CD14-positive monocyte (primary cell): ENCODE data around the gene FOXL2NB. TPM values are rescaled to one million over a fixed set of nuclear protein-coding genes. Genes with fewer than 3 reads are reported as not detected.

Experiments used
- DNase-seq, 3 donors: peaks; one replicate each; pipeline ENCODE4 v3.0.0-alpha.2; 2011 to 2022
- H2AFZ ChIP-seq: 2 replicates; pipeline ENCODE4 v1.6.0; 2012; ENCODE audit warnings: mild to moderate bottlenecking, low read depth, low read length, inconsistent platforms; ENCODE audit not compliant: insufficient read depth, poor library complexity, severe bottlenecking
- H3K27ac ChIP-seq, 2 donors: 1 replicate in 1 of 2; 2 replicates in 1 of 2; pipeline ENCODE4 v1.5.1; 2012 to 2013; ENCODE audit warnings: low read length in 2 of 2, control low read depth in 1 of 2, inconsistent platforms in 1 of 2, low read depth in 1 of 2, mild to moderate bottlenecking in 1 of 2
- H3K27me3 ChIP-seq, 2 donors: one replicate each; pipeline versions ENCODE4 v1.6.0 to v1.6.1; 2011 to 2013; ENCODE audit warnings: low read length in 2 of 2; ENCODE audit not compliant: control insufficient read depth in 2 of 2, insufficient read depth in 2 of 2
- H3K36me3 ChIP-seq, 2 donors: replicated peaks in 1 of 2; 1 replicate in 1 of 2; 2 replicates in 1 of 2; pipeline versions ENCODE4 v1.5.1 to v1.6.1; 2012 to 2013; ENCODE audit warnings: low read length in 2 of 2, control low read depth in 1 of 2, inconsistent platforms in 1 of 2, mild to moderate bottlenecking in 1 of 2; ENCODE audit not compliant: insufficient read depth in 2 of 2, control insufficient read depth in 1 of 2
- H3K4me1 ChIP-seq, 2 donors: 1 replicate in 1 of 2; 2 replicates in 1 of 2; pipeline versions ENCODE4 v1.5.1 to v1.6.1; 2012 to 2013; ENCODE audit warnings: low read length in 2 of 2, control low read depth in 1 of 2, inconsistent platforms in 1 of 2, mild to moderate bottlenecking in 1 of 2, moderate library complexity in 1 of 2; ENCODE audit not compliant: insufficient read depth in 2 of 2, control insufficient read depth in 1 of 2
- H3K4me2 ChIP-seq: replicated peaks from 2 replicates; pipeline ENCODE3; 2012; ENCODE audit warnings: low read length, moderate library complexity, mild to moderate bottlenecking; ENCODE audit not compliant: poor library complexity, severe bottlenecking; ENCODE audit errors: extremely low read depth
- H3K4me3 ChIP-seq, 3 experiments: fragments of 200-600 bp in 1 of 3; sonication (generic) in 1 of 3; replicated peaks in 1 of 3; 1 replicate in 2 of 3; 2 replicates in 1 of 3; pipeline ENCODE4 v1.5.1; 2011 to 2013; ENCODE audit warnings: low read length in 3 of 3, mild to moderate bottlenecking in 3 of 3, control low read depth in 2 of 3, low read depth in 2 of 3, inconsistent platforms in 1 of 3, moderate library complexity in 1 of 3
- H3K79me2 ChIP-seq: 2 replicates; pipeline ENCODE4 v1.6.0; 2012; ENCODE audit warnings: mild to moderate bottlenecking, control low read depth, inconsistent platforms, low read length, moderate library complexity; ENCODE audit not compliant: insufficient read depth
- H3K9ac ChIP-seq: 2 replicates; pipeline ENCODE4 v1.6.0; 2017; ENCODE audit warnings: low read length, mild to moderate bottlenecking; ENCODE audit not compliant: insufficient read depth, poor library complexity, severe bottlenecking
- H3K9me3 ChIP-seq, 2 donors: replicated peaks in 1 of 2; 1 replicate in 1 of 2; 2 replicates in 1 of 2; pipeline versions ENCODE4 v1.5.1 to v1.6.1; 2012 to 2013; ENCODE audit warnings: low read length in 2 of 2, control low read depth in 1 of 2; ENCODE audit not compliant: control insufficient read depth in 1 of 2, insufficient read depth in 1 of 2
- H4K20me1 ChIP-seq: 2 replicates; pipeline ENCODE4 v1.6.0; 2012; ENCODE audit warnings: mild to moderate bottlenecking, low read length, control low read depth, moderate library complexity; ENCODE audit not compliant: insufficient read depth
- H3K27ac Mint-ChIP-seq, 7 donors: one replicate each; pipeline ENCODE4 v1.8.0; 2020; ENCODE audit warnings: mild to moderate bottlenecking in 7 of 7, mixed read lengths in 7 of 7, moderate library complexity in 6 of 7, inconsistent platforms in 2 of 7
- H3K27me3 Mint-ChIP-seq, 3 donors: one replicate each; pipeline ENCODE4 v1.8.0; 2021 to 2022; ENCODE audit warnings: low read depth in 3 of 3, mild to moderate bottlenecking in 3 of 3, mixed read lengths in 3 of 3, moderate library complexity in 3 of 3, inconsistent platforms in 1 of 3
- H3K36me3 Mint-ChIP-seq, 2 donors: one replicate each; pipeline ENCODE4 v1.8.0; 2020; ENCODE audit warnings: mixed read lengths in 2 of 2, inconsistent platforms in 1 of 2, mild to moderate bottlenecking in 1 of 2
- H3K4me1 Mint-ChIP-seq: one replicate; pipeline ENCODE4 v1.8.0; 2020; ENCODE audit warnings: mild to moderate bottlenecking, mixed read lengths
- H3K4me3 Mint-ChIP-seq, 2 donors: one replicate each; pipeline ENCODE4 v1.8.0; 2020; ENCODE audit warnings: mild to moderate bottlenecking in 2 of 2, mixed read lengths in 2 of 2, moderate library complexity in 1 of 2
- H3K9me3 Mint-ChIP-seq, 7 donors: one replicate each; pipeline ENCODE4 v1.8.0; 2020 to 2022; ENCODE audit warnings: mixed read lengths in 7 of 7, mild to moderate bottlenecking in 6 of 7, moderate library complexity in 6 of 7, inconsistent platforms in 2 of 7
- WGBS: methylation state at CpG from one replicate; pipeline ENCODE4 v1.1.5; 2013; ENCODE audit warnings: missing lambda C conversion rate; ENCODE audit not compliant: insufficient coverage; 5-methylcytosine and 5-hydroxymethylcytosine counted together
- intact Hi-C, 2 donors: fragments of 100-400 bp; cut with micrococcal nuclease; formaldehyde crosslinking; loops; one replicate each; pipeline versions ENCODE4 v1.15.0 to v1.15.1; 2023
- polyA plus RNA-seq, 3 donors: library from polyadenylated mRNA; depleted of rRNA in 1 of 3; unstranded in 2 of 3; stranded (reverse) in 1 of 3; fragments of 300-500 nt in 2 of 3; fragments of >200 nt in 1 of 3; fragmentation: Illumina TruSeq in 2 of 3; gene quantifications; 1 replicate in 2 of 3; 2 replicates in 1 of 3; pipeline ENCODE4 v1.2.3, GENCODE V29; 2012 to 2021
- TF ChIP-seq, protein P1 (sequence below): fragments of 200-600 bp; IDR thresholded peaks from one replicate; pipeline ENCODE4 v1.8.0; 2022; ENCODE audit warnings: antibody characterized with exemption, mild to moderate bottlenecking

The FOXL2NB gene
- polyA plus RNA-seq, 3 donors = not detected

DNA sequence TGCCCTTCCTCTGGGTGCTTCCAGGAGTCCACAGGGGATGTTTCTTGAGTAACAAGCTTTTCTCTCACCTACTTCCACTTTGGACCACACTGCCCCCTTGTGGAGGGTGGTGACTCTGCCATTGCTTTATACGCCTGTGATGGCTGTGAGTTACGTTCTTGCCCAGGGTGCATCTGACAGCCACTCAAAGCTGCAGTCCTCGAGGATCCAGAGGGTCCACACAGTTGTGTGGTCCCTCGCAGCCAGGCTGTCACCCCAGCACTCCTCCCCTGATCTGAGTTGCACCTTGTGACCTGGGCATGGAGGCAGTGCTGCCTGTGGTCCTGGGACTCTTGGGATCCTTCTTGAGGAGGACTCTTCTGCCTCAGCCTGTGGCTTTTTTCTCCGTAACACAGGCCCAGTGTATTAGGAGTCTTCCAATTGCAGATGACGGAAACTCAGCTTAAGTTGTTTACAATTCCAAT lies 23.5 kb upstream of the FOXL2NB start:
- Mint-ChIP-seq H3K27me3 (peaks cover 5 to 7% (median 6%) of the 10 kb centered on the region in 3 donors), H3K36me3 (no peaks in the 10 kb centered on the region), H3K27ac (peak overlapping the region in 1 of 7 donors; percentile 18), H3K4me3 (no peak overlapping the region), H3K9me3 (no peaks in the 10 kb centered on the region), H3K4me1 (peaks cover 6% of the 10 kb centered on the region)
- TF ChIP-seq, protein P1, sequence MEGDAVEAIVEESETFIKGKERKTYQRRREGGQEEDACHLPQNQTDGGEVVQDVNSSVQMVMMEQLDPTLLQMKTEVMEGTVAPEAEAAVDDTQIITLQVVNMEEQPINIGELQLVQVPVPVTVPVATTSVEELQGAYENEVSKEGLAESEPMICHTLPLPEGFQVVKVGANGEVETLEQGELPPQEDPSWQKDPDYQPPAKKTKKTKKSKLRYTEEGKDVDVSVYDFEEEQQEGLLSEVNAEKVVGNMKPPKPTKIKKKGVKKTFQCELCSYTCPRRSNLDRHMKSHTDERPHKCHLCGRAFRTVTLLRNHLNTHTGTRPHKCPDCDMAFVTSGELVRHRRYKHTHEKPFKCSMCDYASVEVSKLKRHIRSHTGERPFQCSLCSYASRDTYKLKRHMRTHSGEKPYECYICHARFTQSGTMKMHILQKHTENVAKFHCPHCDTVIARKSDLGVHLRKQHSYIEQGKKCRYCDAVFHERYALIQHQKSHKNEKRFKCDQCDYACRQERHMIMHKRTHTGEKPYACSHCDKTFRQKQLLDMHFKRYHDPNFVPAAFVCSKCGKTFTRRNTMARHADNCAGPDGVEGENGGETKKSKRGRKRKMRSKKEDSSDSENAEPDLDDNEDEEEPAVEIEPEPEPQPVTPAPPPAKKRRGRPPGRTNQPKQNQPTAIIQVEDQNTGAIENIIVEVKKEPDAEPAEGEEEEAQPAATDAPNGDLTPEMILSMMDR = peak; percentile 87
- no peaks in the 10 kb centered on the region for H4K20me1 ChIP-seq
- no peaks in the 10 kb centered on the region for H3K9me3 ChIP-seq
- peak; percentile 79 to 83 (median 83) for DNase-seq
- 3% methylated on average over 4 of the region's 6 CpGs for WGBS
- intact Hi-C loops = loop anchor here (5.0 to 10.0 kb wide), 6 partner anchors 226 to 859 kb away; no protein-coding TSS in a partner anchor
- H3K27me3 ChIP-seq = peaks cover 0 to 10% of the 10 kb centered on the region in 2 donors
- no peak overlapping the region for H3K4me3 ChIP-seq
- H3K27ac ChIP-seq = no peak overlapping the region
- H3K4me1 ChIP-seq = no peaks in the 10 kb centered on the region
- H3K36me3 ChIP-seq = no peaks in the 10 kb centered on the region
- H3K4me2 ChIP-seq = no peak overlapping the region
- H3K79me2 ChIP-seq = no peaks in the 10 kb centered on the region
- H2AFZ ChIP-seq = peak overlapping the region; percentile 60
- no peak overlapping the region for H3K9ac ChIP-seq

DNA sequence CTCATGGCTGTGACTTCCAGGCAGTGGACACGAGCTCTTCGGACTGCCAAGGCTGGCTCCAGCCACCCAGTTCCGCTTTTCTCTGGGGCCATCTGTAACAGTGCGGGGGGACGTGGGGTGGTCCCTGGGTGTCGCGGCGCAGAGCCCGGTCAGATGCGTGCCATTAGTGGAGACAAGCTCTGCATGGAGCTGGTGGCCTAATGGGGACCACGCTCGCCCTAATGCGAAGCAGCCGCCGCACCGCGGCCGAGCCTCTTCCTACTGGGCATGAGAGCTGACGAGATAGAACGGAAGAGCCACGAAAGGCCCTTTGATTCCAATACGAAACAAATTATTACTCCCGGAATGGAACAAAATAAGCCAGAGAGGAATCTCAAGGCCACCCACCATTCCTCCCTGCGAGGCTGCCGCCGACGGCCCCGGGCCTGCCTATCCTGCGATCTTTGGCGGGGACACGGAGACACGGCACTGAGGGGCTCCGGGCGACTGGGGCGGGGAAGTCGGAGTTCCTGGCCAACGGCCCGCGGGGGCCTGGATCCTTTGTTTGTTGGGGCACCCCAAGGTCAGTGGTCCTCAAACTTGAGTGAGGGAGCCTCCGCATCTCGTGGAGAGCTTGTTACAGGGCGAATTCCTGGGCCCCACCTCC lies 18.2 kb upstream of the FOXL2NB start:
- no peaks in the 10 kb centered on the region for H3K36me3 ChIP-seq
- Mint-ChIP-seq H3K4me3 (no peak overlapping the region), H3K27me3 (peaks cover 20 to 36% (median 27%) of the 10 kb centered on the region in 3 donors), H3K9me3 (no peaks in the 10 kb centered on the region), H3K36me3 (no peaks in the 10 kb centered on the region), H3K27ac (no peak overlapping the region), H3K4me1 (no peaks in the 10 kb centered on the region)
- no peaks in the 10 kb centered on the region for H4K20me1 ChIP-seq
- no peaks in the 10 kb centered on the region for H3K4me1 ChIP-seq
- no peaks in the 10 kb centered on the region for H3K9me3 ChIP-seq
- WGBS = 96% methylated on average over 40 of the region's 42 CpGs
- H3K9ac ChIP-seq = no peak overlapping the region
- TF ChIP-seq, protein P1 = no peak
- H3K27me3 ChIP-seq = peaks cover 0 to 17% of the 10 kb centered on the region in 2 donors
- no peaks in the 10 kb centered on the region for H3K79me2 ChIP-seq
- DNase-seq = no peak
- H3K27ac ChIP-seq = no peak overlapping the region
- intact Hi-C loops = loop anchor here (10.0 kb wide), 4 partner anchors 454 to 864 kb away; no protein-coding TSS in a partner anchor
- no peak overlapping the region for H3K4me2 ChIP-seq
- H3K4me3 ChIP-seq = no peak overlapping the region
- no peak overlapping the region for H2AFZ ChIP-seq
